GM19468 (cell line): ENCODE data around the gene MTMR6.

ENCODE experiments used
- ATAC-seq: cut with Tn5 transposase; IDR thresholded peaks from one replicate; pipeline ENCODE4 v1.9.1; 2021; ENCODE audit warnings: mild to moderate bottlenecking, moderate library complexity, moderate number of reproducible peaks; ENCODE audit not compliant: unreplicated experiment; ENCODE audit errors: extremely low read depth

Gene MTMR6

DNA sequence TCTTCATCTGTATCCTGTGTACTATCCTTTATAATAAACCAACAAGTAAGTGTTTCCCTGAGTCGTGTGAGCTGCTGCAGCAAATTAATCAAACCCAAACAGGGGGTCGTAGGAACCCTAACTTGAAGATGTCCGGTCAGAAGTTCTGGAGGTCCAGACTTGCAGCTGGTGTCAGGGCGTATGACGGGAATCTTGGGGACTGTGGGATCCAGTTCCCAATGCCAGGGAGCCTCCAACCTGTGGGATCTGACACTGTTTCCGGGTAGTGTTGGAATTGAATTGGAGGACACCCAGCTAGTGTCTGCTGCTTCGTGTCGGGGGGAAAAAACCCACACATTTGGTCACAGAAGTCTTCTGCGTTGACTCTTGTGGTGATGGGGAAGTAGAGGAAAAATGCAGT lies 63.1 kb downstream of the MTMR6 start:
- no peak for ATAC-seq

DNA sequence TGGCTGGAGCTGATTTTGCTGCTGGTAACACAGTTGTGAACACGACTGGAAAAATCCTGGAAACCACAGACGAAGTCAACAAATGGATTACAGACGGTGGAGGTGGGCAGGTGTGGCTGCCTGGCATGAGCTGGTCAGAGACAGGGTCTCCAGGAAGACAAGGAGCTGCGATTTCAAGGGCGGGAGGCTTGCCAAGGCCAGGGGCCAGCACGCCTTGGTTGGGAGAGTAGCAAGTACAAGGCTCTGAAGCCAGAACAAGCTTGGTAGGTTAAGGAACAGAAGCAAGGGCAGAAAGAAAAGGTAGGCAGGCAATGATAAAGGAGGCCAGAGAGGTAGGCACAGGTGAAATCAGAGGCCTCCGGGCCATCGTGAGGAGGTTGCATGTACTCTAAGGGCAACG lies 64.5 kb downstream of the MTMR6 start:
- ATAC-seq: no peak

DNA sequence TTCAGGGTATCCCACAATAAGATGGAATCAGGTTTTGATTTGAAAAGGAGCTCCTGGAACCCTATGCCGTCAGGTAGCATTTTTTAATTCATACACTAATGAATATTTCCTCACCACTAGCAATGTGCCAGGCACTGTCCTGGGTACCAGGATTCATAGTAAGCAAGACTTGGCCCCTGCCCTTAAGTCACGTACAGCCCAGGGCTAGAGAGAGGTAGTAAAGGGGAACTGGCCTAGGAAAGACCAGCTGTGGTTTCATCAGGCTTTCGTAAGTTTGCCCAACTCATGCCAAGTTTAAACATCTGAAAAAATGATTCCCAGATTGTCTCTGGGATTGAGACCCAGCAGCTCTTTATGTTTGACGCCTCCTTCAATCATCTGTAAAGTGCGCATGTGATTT lies 69.3 kb downstream of the MTMR6 start:
- ATAC-seq: no peak

DNA sequence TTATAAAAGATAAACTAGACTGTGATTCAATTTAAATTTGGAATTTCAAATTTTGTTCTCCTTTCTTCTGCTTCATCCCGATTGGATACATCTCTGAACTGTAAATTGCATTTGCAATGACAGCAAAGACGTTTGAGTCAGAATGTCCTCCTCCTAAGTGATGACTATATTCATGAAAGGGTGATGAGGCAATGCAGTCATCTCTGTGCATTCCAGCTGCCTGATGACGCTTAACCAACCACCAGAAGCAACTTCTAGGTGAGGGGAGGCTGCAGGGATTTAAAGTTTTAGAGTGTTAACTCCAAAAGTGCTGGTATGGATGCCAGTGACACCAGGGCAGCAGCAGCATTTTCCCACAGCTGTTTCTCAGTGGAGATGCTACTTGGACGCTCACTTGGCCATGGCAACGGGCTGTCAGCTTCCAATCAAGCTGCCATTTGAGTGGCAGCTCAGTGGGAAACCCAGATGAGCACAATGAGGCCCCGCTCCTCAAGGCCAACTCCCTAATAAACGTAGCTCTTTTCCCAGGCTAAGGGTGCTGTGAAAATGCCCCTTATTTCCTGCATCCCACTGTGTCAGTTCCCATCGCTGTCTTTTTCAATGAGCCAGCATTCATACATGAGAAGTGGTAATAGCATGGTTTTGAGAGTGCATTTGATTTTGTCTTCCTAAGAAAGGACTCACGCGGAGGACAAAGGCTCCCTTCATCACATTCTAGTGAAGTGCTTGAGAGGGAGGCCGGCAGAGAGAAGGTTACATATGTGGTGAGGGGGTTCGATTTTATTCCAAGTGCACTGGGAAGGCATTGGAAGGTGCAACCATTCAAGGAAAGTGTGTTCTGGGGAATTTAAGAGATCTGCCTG lies 70.0 kb downstream of the MTMR6 start:
- no peak for ATAC-seq

DNA sequence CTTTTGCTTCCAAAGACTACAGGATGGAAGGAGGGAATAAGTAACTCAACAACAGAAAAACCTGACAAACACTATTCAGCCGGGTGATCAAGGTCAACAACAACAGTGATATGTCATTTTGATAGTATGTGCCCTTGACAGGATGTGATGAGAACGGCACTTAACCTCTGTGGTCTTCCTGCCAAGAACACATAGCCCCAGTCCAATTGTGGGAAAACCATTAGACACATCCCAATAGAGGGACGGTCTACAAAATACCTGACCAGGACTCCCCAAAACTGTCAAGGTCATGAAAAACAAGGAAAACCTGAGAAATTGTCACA lies 72.1 kb downstream of the MTMR6 start:
- ATAC-seq: no peak

DNA sequence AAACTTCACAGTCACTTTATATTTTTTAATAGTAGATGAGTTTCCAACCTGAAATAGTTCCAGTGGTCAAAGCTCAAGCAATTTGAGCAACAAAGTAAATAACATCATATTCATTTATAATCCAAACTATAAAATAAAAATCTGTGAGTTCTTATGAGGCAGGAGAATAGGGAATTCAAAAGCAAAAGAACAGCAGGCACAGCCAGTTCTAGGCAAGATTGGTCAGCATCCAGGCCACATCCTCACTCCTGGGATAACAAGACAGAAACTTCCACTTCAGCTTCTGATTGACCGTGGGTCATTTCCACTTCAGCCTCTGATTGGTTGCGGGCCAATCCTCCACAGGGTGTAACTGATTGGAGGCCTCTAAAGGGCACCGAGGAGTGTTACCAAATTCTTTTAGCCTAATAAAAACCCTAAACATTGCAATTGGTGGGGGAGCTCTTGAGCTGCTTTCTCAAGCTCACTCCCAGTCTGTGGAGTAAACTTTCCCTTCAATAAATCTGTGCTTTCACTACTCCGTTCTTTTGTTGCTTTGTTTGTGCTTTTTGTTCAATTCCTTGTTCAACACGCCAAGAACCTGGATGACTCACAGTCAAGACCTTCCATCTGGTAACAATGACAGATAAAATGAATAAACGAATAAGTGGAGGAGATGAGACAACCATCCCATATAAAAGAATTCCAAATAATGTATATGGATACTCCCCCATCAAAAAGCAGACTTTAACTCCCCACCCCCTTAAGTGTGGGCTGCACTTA lies 72.6 kb downstream of the MTMR6 start:
- ATAC-seq: no peak

DNA sequence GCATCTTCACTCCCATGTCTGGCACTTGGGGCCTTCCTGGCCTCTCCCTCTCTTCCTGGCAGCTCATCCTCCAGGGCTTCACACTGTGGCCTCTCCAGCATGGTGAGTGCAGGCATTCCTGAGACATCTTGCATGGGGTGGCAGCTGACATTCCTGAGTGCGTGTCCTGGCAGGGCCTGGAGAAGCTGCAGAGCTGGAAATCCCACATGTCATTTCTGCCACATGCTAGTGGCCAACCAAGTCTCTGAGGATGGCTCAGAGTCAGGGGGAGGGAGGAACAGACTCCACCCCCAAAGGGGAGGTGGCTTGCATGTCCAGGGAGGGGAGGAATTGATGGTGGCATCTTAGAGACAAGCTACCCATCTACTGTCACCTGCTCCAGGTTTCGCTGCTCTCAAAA lies 73.6 kb downstream of the MTMR6 start:
- no peak for ATAC-seq

DNA sequence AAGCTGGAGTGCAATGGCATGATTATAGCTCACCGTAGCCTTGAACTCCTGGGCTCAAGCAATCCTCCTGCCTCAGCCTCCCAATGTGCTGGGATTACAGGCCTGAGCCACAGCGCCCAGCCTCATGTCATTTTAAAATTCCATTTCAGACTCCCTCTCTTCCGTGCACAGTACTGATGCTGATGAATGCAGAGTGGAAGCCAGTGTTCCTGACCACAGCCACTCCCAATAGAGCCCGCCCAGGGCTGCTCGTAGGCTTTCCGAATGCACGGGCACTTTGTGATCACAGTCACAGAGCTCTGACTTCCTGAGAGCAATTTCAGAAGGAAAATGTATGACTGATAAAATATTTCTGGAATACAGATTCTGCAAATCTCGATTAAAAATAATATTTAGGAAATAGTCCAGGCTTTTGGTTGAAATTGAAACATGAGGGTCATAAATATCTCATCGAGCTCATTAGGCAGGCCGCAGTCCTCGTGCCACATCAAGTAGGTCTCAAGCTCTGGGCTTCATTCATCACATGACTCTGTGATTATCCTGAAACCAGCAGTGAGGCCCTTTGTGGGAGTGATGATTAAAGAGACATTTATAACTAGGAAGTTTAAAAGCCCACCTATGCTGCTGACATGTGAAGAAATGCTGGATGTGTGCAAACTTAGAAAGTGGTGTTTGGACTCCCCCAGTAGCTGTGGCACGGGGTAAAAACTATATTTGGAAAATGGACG lies 76.3 kb downstream of the MTMR6 start:
- no peak for ATAC-seq

DNA sequence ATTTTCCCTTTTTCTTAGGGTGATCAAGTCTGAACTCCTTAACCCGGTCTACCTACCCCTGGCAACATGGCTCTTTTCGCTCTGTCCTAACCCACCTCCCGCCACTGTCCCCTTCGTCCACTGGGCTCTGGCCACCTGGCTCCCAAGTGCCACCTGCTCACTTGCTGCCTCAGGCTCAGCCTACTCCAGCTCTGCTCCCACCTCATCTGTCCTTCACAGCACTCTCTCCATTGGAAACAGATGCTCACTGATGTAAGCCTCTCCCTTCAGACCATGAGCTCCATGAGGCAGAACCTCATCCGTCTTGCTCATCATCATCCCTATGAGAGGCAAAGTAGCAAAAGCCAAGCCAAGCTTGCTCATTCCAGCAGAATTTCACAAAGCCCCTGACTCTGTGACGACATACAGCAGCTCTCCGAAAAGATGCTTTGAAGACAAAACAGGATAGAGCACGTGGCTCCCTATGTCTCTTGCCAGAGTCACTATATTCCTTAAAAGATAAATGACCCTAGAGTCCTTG lies 79.9 kb downstream of the MTMR6 start:
- ATAC-seq: no peak

DNA sequence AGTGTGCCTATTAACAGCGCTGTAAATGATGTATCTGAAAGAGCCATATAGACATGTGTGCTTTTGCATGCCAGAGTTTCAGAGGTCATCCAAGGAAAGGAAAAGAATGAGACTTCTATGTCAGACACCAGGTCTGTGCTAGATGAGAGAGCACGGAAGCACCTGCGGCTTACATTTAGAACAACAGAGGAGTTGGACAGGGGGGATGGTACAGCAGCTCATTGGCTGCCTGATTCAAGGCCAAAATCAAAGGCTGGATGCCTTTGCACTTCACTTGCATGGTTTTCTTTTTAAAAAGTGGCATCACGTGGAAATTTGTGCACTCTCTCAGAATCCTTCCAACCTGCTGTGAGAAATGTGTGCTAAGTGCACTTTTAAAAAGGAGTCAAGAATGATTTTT lies 82.4 kb downstream of the MTMR6 start:
- ATAC-seq: no peak

DNA sequence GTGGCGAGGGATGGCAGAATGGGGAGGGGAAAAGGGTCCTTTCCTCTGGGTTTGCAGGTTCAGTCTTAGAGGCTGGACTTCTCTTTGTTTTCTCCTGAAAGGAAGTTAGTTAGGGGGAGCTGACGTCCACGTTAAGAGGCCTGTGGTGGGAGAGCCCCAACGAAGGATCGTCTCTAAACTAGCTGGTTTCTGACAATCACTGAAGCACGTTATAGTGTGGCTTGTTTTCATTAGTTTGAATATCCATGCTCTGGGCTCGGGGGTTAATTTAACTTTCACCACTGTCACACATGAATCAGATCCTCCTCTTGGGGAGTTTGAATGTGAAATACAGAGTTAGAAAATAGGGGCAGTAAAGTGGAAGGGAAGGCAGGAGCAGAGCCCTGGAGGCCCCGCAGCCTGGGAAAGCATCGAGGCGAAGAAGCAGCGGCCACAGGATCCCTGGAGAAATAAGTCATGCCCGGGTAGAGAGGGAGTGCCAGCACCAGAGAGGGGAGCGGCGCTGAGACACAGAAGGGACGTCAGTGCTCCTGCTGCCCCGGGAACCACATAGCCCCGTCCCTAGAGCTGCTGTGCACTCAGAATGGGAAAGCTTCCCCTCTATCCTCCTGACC lies 84.1 kb downstream of the MTMR6 start:
- no peak for ATAC-seq

DNA sequence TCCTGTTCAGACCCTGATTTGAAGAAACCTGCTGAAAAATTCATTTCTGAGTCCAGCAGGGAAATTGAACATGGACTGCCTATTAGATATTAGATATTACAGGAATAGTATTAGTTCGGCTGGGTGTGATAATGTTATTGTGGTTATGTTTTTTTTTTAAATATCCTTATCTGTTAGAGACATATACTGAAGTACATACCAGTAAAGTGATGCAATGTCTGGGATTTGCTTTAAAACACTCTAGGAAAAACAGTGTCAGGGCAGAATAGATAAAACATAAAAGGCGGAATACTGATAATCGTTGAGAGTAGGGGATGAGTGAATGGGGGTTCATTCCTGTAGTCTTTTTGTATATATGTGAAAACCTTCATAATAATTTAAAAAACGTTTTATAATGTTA lies 86.5 kb downstream of the MTMR6 start:
- no peak for ATAC-seq

DNA sequence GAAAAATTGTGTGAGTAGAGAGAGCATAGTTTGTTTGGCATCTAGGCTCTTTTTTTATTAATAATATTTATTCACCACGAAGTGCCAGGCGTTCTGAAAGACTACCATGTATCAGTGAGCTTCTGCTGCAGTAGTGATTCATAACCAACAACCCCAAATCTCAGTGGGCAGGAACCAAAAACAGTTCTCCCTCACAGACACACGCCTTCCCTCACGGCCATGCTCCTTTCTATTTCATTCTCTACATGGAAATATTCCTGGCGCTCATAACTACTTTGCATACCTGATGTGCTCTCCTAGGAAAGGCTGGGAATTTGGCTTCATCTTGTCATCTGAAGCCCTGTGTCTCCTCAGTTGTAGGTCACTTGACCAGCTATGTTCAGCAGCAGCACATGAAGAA lies 88.6 kb downstream of the MTMR6 start:
- no peak for ATAC-seq

DNA sequence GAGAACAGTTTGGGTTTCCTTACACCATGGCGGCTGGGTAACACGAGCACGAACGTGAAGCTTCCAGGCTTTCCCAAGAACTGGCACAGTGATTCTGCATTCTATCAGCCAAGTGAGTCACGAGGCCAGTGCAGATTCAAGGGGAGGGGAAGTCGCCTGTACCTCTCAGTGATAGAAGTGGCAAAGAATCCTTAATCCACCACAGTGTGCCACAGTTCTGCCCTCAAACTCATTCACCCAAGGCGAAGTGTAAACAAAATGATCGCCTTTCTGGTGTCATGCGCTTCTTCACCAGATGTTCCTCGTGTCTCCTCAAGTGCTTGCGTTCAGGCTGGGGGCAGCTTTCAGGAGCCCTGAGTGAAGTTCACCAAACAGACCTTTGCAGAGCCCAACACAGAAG lies 90.3 kb downstream of the MTMR6 start:
- ATAC-seq: no peak
